ENCODE data around the gene MAGEC1.

The MAGEC1 gene

GRCh38 chrX:141917801-141918200, 14.1 kb downstream of the MAGEC1 start:
- no peaks in the 10 kb centered on the region for H3K9me3 ChIP-seq (replicated peaks in 1 of 11)
- no peak for TF ChIP-seq Cebpa-rat (IDR thresholded peaks at IDR 0.05)
- no peaks in the 10 kb centered on the region for H3K36me3 ChIP-seq
- H3K4me3 ChIP-seq, result no peak overlapping the region
- peaks cover 78 to 90% (median 88%) of the 10 kb centered on the region in 11 experiments for H3K27me3 ChIP-seq
- no peak overlapping the region for H3K4me2 ChIP-seq
- H3K27ac ChIP-seq, result no peak overlapping the region
- H3K9ac ChIP-seq, result no peak overlapping the region
- no peaks in the 10 kb centered on the region for H3K4me1 ChIP-seq
- H4K20me1 ChIP-seq, result no peaks in the 10 kb centered on the region; a peak in 1 of 22 replicates

DNA sequence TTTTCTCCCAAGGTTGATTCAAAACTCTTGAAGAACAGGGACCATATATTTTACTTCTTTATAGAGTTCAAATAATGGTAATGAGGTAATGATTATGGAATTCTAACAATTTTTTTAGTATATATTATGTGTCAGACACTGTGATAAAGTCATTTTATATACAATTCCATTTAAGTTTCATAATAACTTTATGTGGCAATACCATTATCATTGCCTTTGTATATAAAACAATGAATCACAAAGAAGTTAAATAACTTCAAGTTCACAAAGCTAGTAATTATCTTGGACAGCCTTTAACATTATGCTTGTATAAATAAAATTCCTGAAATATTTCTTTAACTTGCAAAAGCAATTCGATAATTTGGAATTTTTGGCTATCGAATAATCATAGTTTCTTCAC, 20.6 kb downstream of the MAGEC1 start:
- no peak overlapping the region for H3K4me3 ChIP-seq
- no peak overlapping the region for H3K4me2 ChIP-seq
- H3K36me3 ChIP-seq, result no peaks in the 10 kb centered on the region
- peaks cover 0 to 5% (median 0%) of the 10 kb centered on the region in 11 experiments; a peak in 1 of 22 replicates for H4K20me1 ChIP-seq
- H3K27ac ChIP-seq, result no peak overlapping the region
- no peak for TF ChIP-seq Cebpa-rat (IDR thresholded peaks at IDR 0.05)
- H3K9me3 ChIP-seq (replicated peaks in 1 of 11), result no peaks in the 10 kb centered on the region
- no peak overlapping the region for H3K9ac ChIP-seq
- peaks cover 78 to 100% (median 95%) of the 10 kb centered on the region in 11 experiments for H3K27me3 ChIP-seq
- H3K4me1 ChIP-seq, result no peaks in the 10 kb centered on the region

DNA sequence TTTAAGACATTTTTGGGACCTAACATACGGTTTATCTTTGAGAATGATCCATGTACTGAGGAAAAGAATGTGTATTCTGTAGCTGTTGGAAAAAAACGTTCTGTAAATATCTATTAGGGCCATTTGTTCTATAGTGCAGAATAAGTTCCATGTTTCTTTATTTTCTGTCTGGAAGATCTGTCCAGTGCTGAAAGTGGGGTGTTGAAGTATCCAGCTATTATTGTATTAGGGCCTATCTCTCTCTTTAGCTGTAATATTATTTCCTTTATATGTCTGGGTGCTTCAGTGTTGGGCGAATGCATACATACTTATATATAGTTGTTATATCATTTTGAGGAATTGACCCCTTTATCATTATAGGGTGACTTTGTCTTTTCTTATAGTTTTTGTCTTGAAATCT, 24.7 kb downstream of the MAGEC1 start:
- no peak overlapping the region for H3K4me3 ChIP-seq
- no peak for TF ChIP-seq Cebpa-rat (IDR thresholded peaks at IDR 0.05)

GRCh38 chrX:141934059-141934641, 30.5 kb downstream of the MAGEC1 start:
- Histone ChIP-seq H3K27ac (no peak overlapping the region), H3K4me3 (no peak overlapping the region), H3K4me2 (no peak overlapping the region), H4K20me1 (peaks cover 0 to 6% (median 0%) of the 10 kb centered on the region in 11 experiments; a peak in 4 of 22 replicates), H3K9ac (no peak overlapping the region), H3K9me3 (replicated peaks in 1 of 11) (no peaks in the 10 kb centered on the region), H3K36me3 (no peaks in the 10 kb centered on the region), H3K27me3 (peaks cover 86 to 100% (median 97%) of the 10 kb centered on the region in 11 experiments), H3K4me1 (no peaks in the 10 kb centered on the region)
- TF ChIP-seq Cebpa-rat (IDR thresholded peaks at IDR 0.05), result no peak

More for the DNA sequence above, 24.7 kb downstream of the MAGEC1 start:
- Histone ChIP-seq H3K36me3 (no peaks in the 10 kb centered on the region), H3K27ac (no peak overlapping the region), H3K9me3 (replicated peaks in 1 of 11) (no peaks in the 10 kb centered on the region), H3K27me3 (peaks cover 77 to 100% (median 96%) of the 10 kb centered on the region in 11 experiments), H4K20me1 (peaks cover 0 to 10% (median 0%) of the 10 kb centered on the region in 11 experiments; a peak in 3 of 22 replicates), H3K4me1 (no peaks in the 10 kb centered on the region), H3K9ac (no peak overlapping the region), H3K4me2 (no peak overlapping the region)

- H3K36me3 ChIP-seq, result no peaks in the 10 kb centered on the region
- H3K9ac ChIP-seq, result no peak overlapping the region
- H3K4me1 ChIP-seq, result no peaks in the 10 kb centered on the region
- H4K20me1 ChIP-seq, result peaks cover 0 to 6% (median 0%) of the 10 kb centered on the region in 11 experiments; a peak in 4 of 22 replicates
- TF ChIP-seq Cebpa-rat (IDR thresholded peaks at IDR 0.05), result no peak
- H3K9me3 ChIP-seq (replicated peaks in 1 of 11), result no peaks in the 10 kb centered on the region
- peaks cover 79 to 100% (median 98%) of the 10 kb centered on the region in 11 experiments for H3K27me3 ChIP-seq
- no peak overlapping the region for H3K4me3 ChIP-seq
- no peak overlapping the region for H3K4me2 ChIP-seq
- H3K27ac ChIP-seq, result no peak overlapping the region
Measured at GRCh38 chrX:141935645-141936044, 32.0 kb downstream of the MAGEC1 start.

DNA sequence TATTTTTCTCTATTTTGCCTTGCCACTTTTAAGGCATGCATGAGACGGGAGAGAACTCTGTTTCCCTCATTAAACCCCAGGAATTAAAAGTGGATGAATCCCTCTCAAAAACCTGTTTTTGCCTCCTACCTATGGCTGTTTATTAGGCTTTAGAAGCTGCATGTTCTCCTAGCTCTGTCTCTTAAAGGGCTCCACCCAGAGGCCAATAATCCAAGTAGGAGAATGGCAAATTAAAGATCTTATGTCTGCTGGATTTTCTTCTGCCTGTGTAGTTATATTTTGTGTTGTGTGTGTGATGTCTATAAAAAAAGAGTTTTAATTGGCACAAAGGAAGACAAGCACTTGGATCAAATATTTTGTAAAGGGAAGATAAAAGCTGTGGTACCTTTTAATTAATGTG, 32.4 kb downstream of the MAGEC1 start:
- Histone ChIP-seq H3K4me3 (no peak overlapping the region), H3K9me3 (replicated peaks in 1 of 11) (no peaks in the 10 kb centered on the region), H3K36me3 (no peaks in the 10 kb centered on the region), H3K9ac (no peak overlapping the region), H4K20me1 (peaks cover 0 to 5% (median 0%) of the 10 kb centered on the region in 11 experiments; a peak in 4 of 22 replicates), H3K27ac (no peak overlapping the region), H3K27me3 (peaks cover 79 to 100% (median 98%) of the 10 kb centered on the region in 11 experiments), H3K4me1 (no peaks in the 10 kb centered on the region), H3K4me2 (no peak overlapping the region)
- no peak for TF ChIP-seq Cebpa-rat (IDR thresholded peaks at IDR 0.05)

- Histone ChIP-seq H3K4me2 (no peak overlapping the region), H3K27me3 (peaks cover 51 to 99% (median 89%) of the 10 kb centered on the region in 11 experiments), H3K9me3 (replicated peaks in 1 of 11) (no peaks in the 10 kb centered on the region), H4K20me1 (no peaks in the 10 kb centered on the region), H3K27ac (no peak overlapping the region), H3K9ac (no peak overlapping the region), H3K36me3 (no peaks in the 10 kb centered on the region), H3K4me1 (peaks cover 0 to 15% (median 0%) of the 10 kb centered on the region in 10 experiments; a peak in 6 of 20 replicates), H3K4me3 (no peak overlapping the region)
- TF ChIP-seq Cebpa-rat (IDR thresholded peaks at IDR 0.05), result no peak
Measured at GRCh38 chrX:141941234-141941633, 37.5 kb downstream of the MAGEC1 start.

DNA sequence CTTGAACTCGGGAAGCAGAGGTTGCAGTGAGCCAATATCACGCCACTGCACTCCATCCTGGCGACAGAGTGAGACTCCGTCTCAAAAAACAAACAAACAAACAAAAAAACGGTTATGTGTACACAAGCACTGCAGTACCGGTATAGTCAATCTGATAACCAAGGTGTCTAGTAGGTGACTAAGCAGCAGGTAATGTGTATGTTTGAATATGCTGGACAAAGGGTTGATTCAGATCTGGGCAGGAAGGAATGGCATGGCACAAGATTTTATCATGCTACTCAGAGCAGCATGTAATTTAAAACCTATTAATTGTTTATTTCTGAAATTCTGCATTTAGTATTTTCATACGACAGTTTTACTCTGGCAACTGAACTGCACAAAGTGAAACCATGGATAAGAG, 41.7 kb downstream of the MAGEC1 start:
- H3K4me1 ChIP-seq, result peaks cover 0 to 15% (median 0%) of the 10 kb centered on the region in 10 experiments; a peak in 6 of 20 replicates
- H4K20me1 ChIP-seq, result no peaks in the 10 kb centered on the region
- no peak overlapping the region for H3K27ac ChIP-seq
- H3K9me3 ChIP-seq (replicated peaks in 1 of 11), result peaks cover 0 to under 1% (median 0%) of the 10 kb centered on the region in 11 experiments; a peak in 4 of 22 replicates
- H3K36me3 ChIP-seq, result no peaks in the 10 kb centered on the region
- H3K27me3 ChIP-seq, result peaks cover 33 to 93% (median 78%) of the 10 kb centered on the region in 11 experiments
- no peak overlapping the region for H3K4me3 ChIP-seq
- H3K9ac ChIP-seq, result no peak overlapping the region
- H3K4me2 ChIP-seq, result no peak overlapping the region
- no peak for TF ChIP-seq Cebpa-rat (IDR thresholded peaks at IDR 0.05)

GRCh38 chrX:141947350-141947749, 43.7 kb downstream of the MAGEC1 start:
- no peaks in the 10 kb centered on the region for H4K20me1 ChIP-seq
- no peak overlapping the region for H3K4me3 ChIP-seq
- peaks cover 0 to 16% (median 8%) of the 10 kb centered on the region in 11 experiments; a peak in 14 of 22 replicates for H3K9me3 ChIP-seq (replicated peaks in 1 of 11)
- H3K4me2 ChIP-seq, result no peak overlapping the region
- no peak overlapping the region for H3K9ac ChIP-seq
- no peaks in the 10 kb centered on the region for H3K36me3 ChIP-seq
- no peak overlapping the region for H3K27ac ChIP-seq
- no peak for TF ChIP-seq Cebpa-rat (IDR thresholded peaks at IDR 0.05)
- H3K4me1 ChIP-seq, result peaks cover 0 to 15% (median 0%) of the 10 kb centered on the region in 10 experiments; a peak in 6 of 20 replicates
- H3K27me3 ChIP-seq, result peaks cover 30 to 91% (median 73%) of the 10 kb centered on the region in 11 experiments

GRCh38 chrX:141952603-141953002, 48.9 kb downstream of the MAGEC1 start:
- no peak overlapping the region for H3K27ac ChIP-seq
- no peak overlapping the region for H3K4me3 ChIP-seq
- H3K9me3 ChIP-seq (replicated peaks in 1 of 11), result peaks cover 0 to 17% (median 8%) of the 10 kb centered on the region in 11 experiments; a peak in 14 of 22 replicates
- H3K9ac ChIP-seq, result no peak overlapping the region
- H3K4me1 ChIP-seq, result no peaks in the 10 kb centered on the region
- no peaks in the 10 kb centered on the region; a peak in 1 of 22 replicates for H4K20me1 ChIP-seq
- peaks cover 51 to 92% (median 82%) of the 10 kb centered on the region in 11 experiments for H3K27me3 ChIP-seq
- no peak for TF ChIP-seq Cebpa-rat (IDR thresholded peaks at IDR 0.05)
- H3K36me3 ChIP-seq, result no peaks in the 10 kb centered on the region
- H3K4me2 ChIP-seq, result no peak overlapping the region

Measured in BLaER1 treated with 17β-estradiol and CSF1 and Interleukin-3, amounts not matched to agents 10 nM and 100 nM (cell line).